ENCODE data around the gene WASHC3.

DNA sequence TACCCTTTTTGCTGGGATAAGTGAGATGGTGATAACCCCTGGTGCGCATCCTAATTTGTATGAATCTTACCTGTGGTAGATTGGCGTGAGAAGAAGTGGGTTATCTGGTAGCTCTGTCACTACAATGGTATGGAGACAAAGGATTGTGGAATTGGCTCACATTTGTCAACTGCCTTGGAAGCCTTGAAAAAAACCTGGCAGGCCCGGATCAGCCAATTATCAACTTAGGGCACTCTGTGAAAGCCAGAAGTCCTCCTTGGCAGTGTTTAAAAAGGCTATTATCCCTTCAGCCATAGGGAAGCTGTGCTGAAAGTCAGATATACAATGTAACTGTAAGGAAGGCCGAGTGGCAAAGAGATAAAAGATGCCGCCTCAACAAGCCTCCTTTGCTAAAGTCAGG is 56.5 kb downstream of the WASHC3 start:
- TF ChIP-seq, protein P1, sequence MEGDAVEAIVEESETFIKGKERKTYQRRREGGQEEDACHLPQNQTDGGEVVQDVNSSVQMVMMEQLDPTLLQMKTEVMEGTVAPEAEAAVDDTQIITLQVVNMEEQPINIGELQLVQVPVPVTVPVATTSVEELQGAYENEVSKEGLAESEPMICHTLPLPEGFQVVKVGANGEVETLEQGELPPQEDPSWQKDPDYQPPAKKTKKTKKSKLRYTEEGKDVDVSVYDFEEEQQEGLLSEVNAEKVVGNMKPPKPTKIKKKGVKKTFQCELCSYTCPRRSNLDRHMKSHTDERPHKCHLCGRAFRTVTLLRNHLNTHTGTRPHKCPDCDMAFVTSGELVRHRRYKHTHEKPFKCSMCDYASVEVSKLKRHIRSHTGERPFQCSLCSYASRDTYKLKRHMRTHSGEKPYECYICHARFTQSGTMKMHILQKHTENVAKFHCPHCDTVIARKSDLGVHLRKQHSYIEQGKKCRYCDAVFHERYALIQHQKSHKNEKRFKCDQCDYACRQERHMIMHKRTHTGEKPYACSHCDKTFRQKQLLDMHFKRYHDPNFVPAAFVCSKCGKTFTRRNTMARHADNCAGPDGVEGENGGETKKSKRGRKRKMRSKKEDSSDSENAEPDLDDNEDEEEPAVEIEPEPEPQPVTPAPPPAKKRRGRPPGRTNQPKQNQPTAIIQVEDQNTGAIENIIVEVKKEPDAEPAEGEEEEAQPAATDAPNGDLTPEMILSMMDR (IDR thresholded peaks at IDR 0.05), result no peak
- TF ChIP-seq EP300 (IDR thresholded peaks at IDR 0.05) (no peak), POLR2AphosphoS5 (IDR thresholded peaks at IDR 0.05) (no peak)

Measured in suprapubic skin (tissue), 4 donors.